HepG2 (cell line): ENCODE results near the gene TMUB1. TPM values are rescaled to one million over a fixed set of nuclear protein-coding genes. Genes with fewer than 3 reads are reported as not detected.
A peak's percentile ranks its signal among the peaks of the same experiment; 100 is the strongest.

Experiments
- FOXO1 ChIP-seq: sonication (generic); formaldehyde crosslinking; IDR thresholded peaks from 2 replicates; pipeline ENCODE4 v1.4.0; 2020; ENCODE audit warnings: missing genetic modification reagents
- HMG20A ChIP-seq: IDR thresholded peaks from 2 replicates; pipeline ENCODE4 v1.6.1; 2016; ENCODE audit warnings: borderline replicate concordance
- NR2F6 ChIP-seq, 2 experiments: IDR thresholded peaks; 2 replicates each; pipeline ENCODE4 v1.6.1; 2016; ENCODE audit warnings: antibody characterized with exemption in 1 of 2, mild to moderate bottlenecking in 1 of 2
- PHF20 ChIP-seq: sonication (generic); formaldehyde crosslinking; IDR thresholded peaks from 2 replicates; pipeline ENCODE4 v1.5.0; 2020; ENCODE audit warnings: mild to moderate bottlenecking, missing genetic modification reagents
- SIN3A ChIP-seq: IDR thresholded peaks from 2 replicates; pipeline ENCODE4 v1.6.1; 2011; ENCODE audit warnings: low read depth, mild to moderate bottlenecking, control low read depth, low read length, borderline replicate concordance
- XBP1 ChIP-seq: sonication (generic); formaldehyde crosslinking; IDR thresholded peaks from 2 replicates; pipeline ENCODE4 v1.5.0; 2020; ENCODE audit warnings: missing genetic modification reagents
- ZFYVE20 ChIP-seq: sonication (generic); formaldehyde crosslinking; IDR thresholded peaks from 2 replicates; pipeline ENCODE4 v1.8.0; 2023; ENCODE audit warnings: low read depth, mild to moderate bottlenecking, moderate library complexity, missing genetic modification reagents, borderline replicate concordance
- ZNF761 ChIP-seq: sonication (generic); formaldehyde crosslinking; conservative IDR thresholded peaks from 2 replicates; pipeline ENCODE4 v1.4.0; 2020; ENCODE audit warnings: mild to moderate bottlenecking, missing genetic modification reagents
- ZNF773 ChIP-seq: sonication (generic); formaldehyde crosslinking; IDR thresholded peaks from 2 replicates; pipeline ENCODE4 v1.4.0; 2020; ENCODE audit warnings: missing genetic modification reagents, borderline replicate concordance
- polyA plus RNA-seq, 8 experiments: library from polyadenylated mRNA; depleted of rRNA in 3 of 8; stranded (reverse) in 7 of 8; unstranded in 1 of 8; fragments of >200 nt; fragmentation: Illumina TruSeq in 4 of 8; extraction: Trizol in 4 of 8; gene quantifications; 2 replicates each; pipeline versions ENCODE4 v1.2.1 to v1.2.3, GENCODE V29; 2011 to 2016; ENCODE audit warnings: low read depth in 4 of 8, missing spikeins in 1 of 8, mixed read lengths in 1 of 8; ENCODE audit not compliant: insufficient read depth in 1 of 8
- total RNA-seq, 5 experiments: library from RNA; depleted of rRNA; stranded (reverse); fragments of >200 nt; fragmentation: Illumina TruSeq; extraction: Trizol; gene quantifications; 2 replicates each; pipeline ENCODE4 v1.2.3, GENCODE V29; 2016; ENCODE audit warnings: low read depth in 1 of 5
- TF ChIP-seq, protein P1 (sequence below), 2 experiments: fragments of 450-650 bp in 1 of 2; sonication (generic) in 1 of 2; formaldehyde crosslinking in 1 of 2; IDR thresholded peaks; 2 replicates each; pipeline versions ENCODE4 v1.6.1 to v1.8.0; 2016 to 2022; ENCODE audit warnings: antibody characterized with exemption in 1 of 2, mild to moderate bottlenecking in 1 of 2, missing genetic modification reagents in 1 of 2
- TF ChIP-seq, protein P2 (sequence below): sonication (generic); formaldehyde crosslinking; IDR thresholded peaks from 2 replicates; pipeline ENCODE4 v1.4.0; 2020; ENCODE audit warnings: missing genetic modification reagents, borderline replicate concordance
- TF ChIP-seq, protein P3 (sequence below): sonication (generic); formaldehyde crosslinking; IDR thresholded peaks from 2 replicates; pipeline ENCODE4 v1.4.0; 2020; ENCODE audit warnings: mild to moderate bottlenecking, missing genetic modification reagents, borderline replicate concordance

The TMUB1 gene
- total and polyA plus RNA-seq, 2 of the 13 experiments (the other 11 are each of a cell fraction or from before 2014, with no cell fraction given) = 44.8 to 51.6 TPM

DNA sequence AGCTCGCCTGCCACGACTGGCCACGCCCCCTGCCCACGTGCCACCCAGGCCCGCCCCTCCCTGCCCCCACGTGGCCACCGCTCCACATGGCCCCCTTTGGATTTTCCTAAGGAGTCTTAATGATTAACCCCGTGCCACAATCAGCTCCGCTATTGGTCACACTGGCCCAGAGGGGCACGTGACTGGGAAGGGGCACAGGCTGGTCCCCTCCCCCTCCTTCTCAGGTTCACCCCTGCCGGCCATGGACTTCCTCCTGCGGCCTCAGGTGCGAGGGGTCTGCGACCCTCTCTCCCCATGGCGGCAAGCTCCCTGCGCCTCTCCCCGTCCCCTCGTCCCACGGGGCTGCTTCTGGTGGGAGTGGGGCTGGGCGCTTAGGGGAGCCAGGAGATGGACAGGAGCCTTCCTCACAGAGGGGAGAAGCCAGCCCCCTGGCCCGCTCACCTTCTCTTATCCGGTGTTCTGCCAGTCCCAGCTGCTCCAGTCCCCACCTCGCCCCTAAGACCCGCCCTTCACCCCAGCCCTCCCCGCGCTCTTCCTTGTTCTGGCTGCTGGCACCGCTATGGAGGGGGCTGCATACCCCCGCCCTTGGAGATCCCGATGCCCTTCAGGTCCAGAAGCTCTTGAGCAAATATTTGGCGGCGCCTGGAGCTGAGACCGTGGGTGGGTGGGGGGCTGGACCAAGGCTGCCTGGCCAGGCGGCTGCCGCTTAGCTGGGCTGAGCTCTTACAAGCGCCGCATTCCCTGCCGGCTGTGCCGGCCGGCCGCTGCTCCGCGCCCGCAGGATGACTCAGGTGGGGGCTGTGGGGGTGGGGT, 20.7 kb downstream of the TMUB1 start (continued):
- TF ChIP-seq, protein P1, sequence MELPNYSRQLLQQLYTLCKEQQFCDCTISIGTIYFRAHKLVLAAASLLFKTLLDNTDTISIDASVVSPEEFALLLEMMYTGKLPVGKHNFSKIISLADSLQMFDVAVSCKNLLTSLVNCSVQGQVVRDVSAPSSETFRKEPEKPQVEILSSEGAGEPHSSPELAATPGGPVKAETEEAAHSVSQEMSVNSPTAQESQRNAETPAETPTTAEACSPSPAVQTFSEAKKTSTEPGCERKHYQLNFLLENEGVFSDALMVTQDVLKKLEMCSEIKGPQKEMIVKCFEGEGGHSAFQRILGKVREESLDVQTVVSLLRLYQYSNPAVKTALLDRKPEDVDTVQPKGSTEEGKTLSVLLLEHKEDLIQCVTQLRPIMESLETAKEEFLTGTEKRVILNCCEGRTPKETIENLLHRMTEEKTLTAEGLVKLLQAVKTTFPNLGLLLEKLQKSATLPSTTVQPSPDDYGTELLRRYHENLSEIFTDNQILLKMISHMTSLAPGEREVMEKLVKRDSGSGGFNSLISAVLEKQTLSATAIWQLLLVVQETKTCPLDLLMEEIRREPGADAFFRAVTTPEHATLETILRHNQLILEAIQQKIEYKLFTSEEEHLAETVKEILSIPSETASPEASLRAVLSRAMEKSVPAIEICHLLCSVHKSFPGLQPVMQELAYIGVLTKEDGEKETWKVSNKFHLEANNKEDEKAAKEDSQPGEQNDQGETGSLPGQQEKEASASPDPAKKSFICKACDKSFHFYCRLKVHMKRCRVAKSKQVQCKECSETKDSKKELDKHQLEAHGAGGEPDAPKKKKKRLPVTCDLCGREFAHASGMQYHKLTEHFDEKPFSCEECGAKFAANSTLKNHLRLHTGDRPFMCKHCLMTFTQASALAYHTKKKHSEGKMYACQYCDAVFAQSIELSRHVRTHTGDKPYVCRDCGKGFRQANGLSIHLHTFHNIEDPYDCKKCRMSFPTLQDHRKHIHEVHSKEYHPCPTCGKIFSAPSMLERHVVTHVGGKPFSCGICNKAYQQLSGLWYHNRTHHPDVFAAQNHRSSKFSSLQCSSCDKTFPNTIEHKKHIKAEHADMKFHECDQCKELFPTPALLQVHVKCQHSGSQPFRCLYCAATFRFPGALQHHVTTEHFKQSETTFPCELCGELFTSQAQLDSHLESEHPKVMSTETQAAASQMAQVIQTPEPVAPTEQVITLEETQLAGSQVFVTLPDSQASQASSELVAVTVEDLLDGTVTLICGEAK (IDR thresholded peaks at IDR 0.05) = no peak
- TF ChIP-seq, protein P1 (CRISPR knock-in tag; IDR thresholded peaks at IDR 0.05) = 0 out of 2 replicates have a peak, but pooled peaks have one; percentile 22
- TF ChIP-seq HMG20A (no peak), PHF20 (CRISPR knock-in tag) (no peak), XBP1 (CRISPR knock-in tag) (no peak), ZFYVE20 (CRISPR knock-in tag) (no peak), NR2F6 (IDR thresholded peaks at IDR 0.05) (peak; percentile 42; the same call in 1 of the 2 replicates), NR2F6 (CRISPR knock-in tag; IDR thresholded peaks at IDR 0.05) (peak; percentile 62), ZNF773 (no peak), FOXO1 (CRISPR knock-in tag) (no peak), ZNF761 (no peak; the same call in 1 of the 2 replicates), SIN3A (peak; percentile 66; the same call in 1 of the 2 replicates)
- TF ChIP-seq, protein P2, sequence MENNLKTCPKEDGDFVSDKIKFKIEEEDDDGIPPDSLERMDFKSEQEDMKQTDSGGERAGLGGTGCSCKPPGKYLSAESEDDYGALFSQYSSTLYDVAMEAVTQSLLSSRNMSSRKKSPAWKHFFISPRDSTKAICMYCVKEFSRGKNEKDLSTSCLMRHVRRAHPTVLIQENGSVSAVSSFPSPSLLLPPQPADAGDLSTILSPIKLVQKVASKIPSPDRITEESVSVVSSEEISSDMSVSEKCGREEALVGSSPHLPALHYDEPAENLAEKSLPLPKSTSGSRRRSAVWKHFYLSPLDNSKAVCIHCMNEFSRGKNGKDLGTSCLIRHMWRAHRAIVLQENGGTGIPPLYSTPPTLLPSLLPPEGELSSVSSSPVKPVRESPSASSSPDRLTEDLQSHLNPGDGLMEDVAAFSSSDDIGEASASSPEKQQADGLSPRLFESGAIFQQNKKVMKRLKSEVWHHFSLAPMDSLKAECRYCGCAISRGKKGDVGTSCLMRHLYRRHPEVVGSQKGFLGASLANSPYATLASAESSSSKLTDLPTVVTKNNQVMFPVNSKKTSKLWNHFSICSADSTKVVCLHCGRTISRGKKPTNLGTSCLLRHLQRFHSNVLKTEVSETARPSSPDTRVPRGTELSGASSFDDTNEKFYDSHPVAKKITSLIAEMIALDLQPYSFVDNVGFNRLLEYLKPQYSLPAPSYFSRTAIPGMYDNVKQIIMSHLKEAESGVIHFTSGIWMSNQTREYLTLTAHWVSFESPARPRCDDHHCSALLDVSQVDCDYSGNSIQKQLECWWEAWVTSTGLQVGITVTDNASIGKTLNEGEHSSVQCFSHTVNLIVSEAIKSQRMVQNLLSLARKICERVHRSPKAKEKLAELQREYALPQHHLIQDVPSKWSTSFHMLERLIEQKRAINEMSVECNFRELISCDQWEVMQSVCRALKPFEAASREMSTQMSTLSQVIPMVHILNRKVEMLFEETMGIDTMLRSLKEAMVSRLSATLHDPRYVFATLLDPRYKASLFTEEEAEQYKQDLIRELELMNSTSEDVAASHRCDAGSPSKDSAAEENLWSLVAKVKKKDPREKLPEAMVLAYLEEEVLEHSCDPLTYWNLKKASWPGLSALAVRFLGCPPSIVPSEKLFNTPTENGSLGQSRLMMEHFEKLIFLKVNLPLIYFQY (CRISPR knock-in tag) = no peak
- TF ChIP-seq, protein P3, sequence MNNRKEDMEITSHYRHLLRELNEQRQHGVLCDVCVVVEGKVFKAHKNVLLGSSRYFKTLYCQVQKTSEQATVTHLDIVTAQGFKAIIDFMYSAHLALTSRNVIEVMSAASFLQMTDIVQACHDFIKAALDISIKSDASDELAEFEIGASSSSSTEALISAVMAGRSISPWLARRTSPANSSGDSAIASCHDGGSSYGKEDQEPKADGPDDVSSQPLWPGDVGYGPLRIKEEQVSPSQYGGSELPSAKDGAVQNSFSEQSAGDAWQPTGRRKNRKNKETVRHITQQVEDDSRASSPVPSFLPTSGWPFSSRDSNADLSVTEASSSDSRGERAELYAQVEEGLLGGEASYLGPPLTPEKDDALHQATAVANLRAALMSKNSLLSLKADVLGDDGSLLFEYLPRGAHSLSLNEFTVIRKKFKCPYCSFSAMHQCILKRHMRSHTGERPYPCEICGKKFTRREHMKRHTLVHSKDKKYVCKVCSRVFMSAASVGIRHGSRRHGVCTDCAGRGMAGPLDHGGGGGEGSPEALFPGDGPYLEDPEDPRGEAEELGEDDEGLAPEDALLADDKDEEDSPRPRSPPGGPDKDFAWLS (CRISPR knock-in tag) = no peak
